ENCODE measurements around the gene OTUD5. TPM values are rescaled to one million over a fixed set of nuclear protein-coding genes. Genes with fewer than 3 reads are reported as not detected.
A peak's percentile ranks its signal among the peaks of the same experiment; 100 is the strongest.

The OTUD5 gene
- polyA plus RNA-seq, 2 of the 4 experiments (the other 2 are of a cell fraction) = 45.9 to 57.7 TPM

DNA sequence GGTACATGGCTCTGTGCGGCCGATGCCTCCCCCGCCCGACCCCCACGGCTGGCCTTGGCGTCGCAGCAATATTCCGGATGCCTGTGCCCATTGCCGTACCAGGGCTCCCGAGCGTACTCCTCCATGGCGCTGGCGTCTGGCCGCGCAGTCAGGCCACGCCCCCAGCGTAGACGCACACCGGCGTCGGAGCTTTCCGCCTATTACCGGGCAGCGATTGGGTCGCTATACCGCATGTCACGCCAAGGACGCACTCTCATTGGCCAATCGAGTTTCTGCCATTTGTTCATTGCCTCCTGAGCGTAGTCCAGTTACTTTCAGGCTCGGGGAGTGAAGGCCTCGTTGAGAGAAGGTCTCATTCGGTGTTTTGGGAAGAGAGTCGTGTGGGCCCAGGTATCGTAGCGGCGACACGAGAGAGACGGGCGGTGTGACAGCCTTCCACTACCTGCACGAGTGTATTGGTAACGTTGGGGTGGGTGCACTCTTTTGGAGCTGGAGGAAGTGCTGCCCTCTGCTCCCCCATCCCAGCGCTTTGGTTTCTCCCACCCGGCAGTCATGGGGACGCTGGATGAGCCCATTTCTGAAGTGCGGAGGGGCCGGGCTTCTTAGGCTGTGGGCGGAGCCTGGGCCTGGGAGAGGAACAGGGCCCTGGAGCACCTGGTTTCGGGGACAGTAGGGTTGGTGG, 59.6 kb downstream of the OTUD5 start, which contains the start of the genes PQBP1 and TIMM17B (continued):
- peak; percentile 53; the same call in 1 of the 2 replicates for TF ChIP-seq PBX3 (IDR thresholded peaks at IDR 0.05)
- peak; percentile 54 for TF ChIP-seq BHLHE40 (IDR thresholded peaks at IDR 0.05; ENCODE audit: low read depth, low read length)
- no peak for TF ChIP-seq TP53 (CRISPR knock-in tag; IDR thresholded peaks at IDR 0.05)
- TF ChIP-seq SMC3 (IDR thresholded peaks at IDR 0.05) = no peak
- TF ChIP-seq JUN (IDR thresholded peaks at IDR 0.05) = peak; percentile 64 to 78; a peak in 4 of 5 replicates
- 0 out of 2 replicates have a peak, but pooled peaks have one; percentile 24 for TF ChIP-seq GATA3 (IDR thresholded peaks at IDR 0.05; ENCODE audit: borderline replicate concordance)
- TF ChIP-seq FOXS1 (CRISPR knock-in tag; IDR thresholded peaks at IDR 0.05) = no peak
- TF ChIP-seq ZC3H11A (IDR thresholded peaks at IDR 0.05) = no peak
- TF ChIP-seq EHF (CRISPR knock-in tag; IDR thresholded peaks at IDR 0.05) = no peak
- no peak for TF ChIP-seq MAFK (IDR thresholded peaks at IDR 0.05; ENCODE audit: partially characterized antibody)
- no peak for TF ChIP-seq HMGXB4 (CRISPR knock-in tag; IDR thresholded peaks at IDR 0.05; ENCODE audit: borderline replicate concordance)
- TF ChIP-seq, protein P1, sequence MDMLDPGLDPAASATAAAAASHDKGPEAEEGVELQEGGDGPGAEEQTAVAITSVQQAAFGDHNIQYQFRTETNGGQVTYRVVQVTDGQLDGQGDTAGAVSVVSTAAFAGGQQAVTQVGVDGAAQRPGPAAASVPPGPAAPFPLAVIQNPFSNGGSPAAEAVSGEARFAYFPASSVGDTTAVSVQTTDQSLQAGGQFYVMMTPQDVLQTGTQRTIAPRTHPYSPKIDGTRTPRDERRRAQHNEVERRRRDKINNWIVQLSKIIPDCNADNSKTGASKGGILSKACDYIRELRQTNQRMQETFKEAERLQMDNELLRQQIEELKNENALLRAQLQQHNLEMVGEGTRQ (IDR thresholded peaks at IDR 0.05) = no peak
- TF ChIP-seq CHD4 (IDR thresholded peaks at IDR 0.05; ENCODE audit: borderline replicate concordance) = no peak
- peak; percentile 60; the same call in 1 of the 2 replicates for TF ChIP-seq PHF8 (IDR thresholded peaks at IDR 0.05; ENCODE audit: borderline replicate concordance, low read depth)

DNA sequence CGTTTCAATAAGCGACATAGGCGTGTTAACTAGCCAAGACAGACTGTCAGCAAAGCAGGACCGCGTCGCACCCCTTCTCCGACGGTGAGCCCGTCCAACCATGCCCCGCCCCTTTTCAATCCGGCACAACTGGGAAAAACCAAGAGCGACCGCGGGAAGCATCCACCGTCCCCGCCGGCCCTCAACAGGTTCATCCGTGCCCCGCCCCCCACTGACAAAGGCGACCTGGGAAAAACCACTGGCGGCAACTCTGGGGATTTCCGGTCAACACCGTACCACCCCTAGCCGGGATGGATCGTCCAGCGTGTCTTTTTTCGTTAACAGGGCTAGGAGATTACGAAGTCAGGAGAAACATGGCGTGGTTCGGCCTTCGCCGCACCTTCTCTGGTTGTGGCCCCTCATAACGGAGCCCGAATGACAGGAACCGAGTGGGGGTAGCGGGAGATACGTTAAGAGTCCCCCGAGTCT, 60.2 kb downstream of the OTUD5 start:
- peak; percentile 6 for TF ChIP-seq CHD2 (IDR thresholded peaks at IDR 0.05; ENCODE audit: low read length, partially characterized antibody)
- peak; percentile 31; the same call in 1 of the 2 replicates for TF ChIP-seq MAX (IDR thresholded peaks at IDR 0.05)
- TF ChIP-seq GATA3 (IDR thresholded peaks at IDR 0.05; ENCODE audit: borderline replicate concordance) = peak; percentile 26
- no peak for TF ChIP-seq EP300 (IDR thresholded peaks at IDR 0.05)
- 0 out of 2 replicates have a peak, but pooled peaks have one; percentile 21 for TF ChIP-seq FOSB (CRISPR knock-in tag; IDR thresholded peaks at IDR 0.05)
- no peak for TF ChIP-seq HOXB5 (CRISPR knock-in tag; IDR thresholded peaks at IDR 0.05)
- FAIRE-seq (no peak), DNase-seq (ENCODE audit: low read depth in 1 of 2, low spot score in 1 of 2) (peak; percentile 63 to 90), ATAC-seq (peak; percentile 73 to 75)
- Histone ChIP-seq H3K27ac (peak overlapping the region; percentile 94 to 97), H3K4me3 (peak overlapping the region; percentile 87), H3K4me2 (peak overlapping the region; percentile 73), H3K9me3 (no peaks in the 10 kb centered on the region), H3K4me1 (peaks cover 17% of the 10 kb centered on the region)
- POLR2A ChIA-PET = interaction anchor here (1.0 to 1.9 kb wide), 11 partner anchors 14 to 258 kb away, joined by 3 to 15 read pairs (median 4); partner anchors contain the start of genes HDAC6, OTUD5 and SLC35A2
- WGBS (ENCODE audit: missing lambda C conversion rate) = under 1% methylated on average over 21 of the region's 38 CpGs
- CTCF ChIA-PET = interaction anchor here (0.7 to 1.6 kb wide), 5 partner anchors 9 to 80 kb away, joined by 3 read pairs; no protein-coding TSS in a partner anchor

- DNase-seq (ENCODE audit: low read depth in 1 of 2, low spot score in 1 of 2) = no peak
- ATAC-seq = no peak
- Histone ChIP-seq H3K27ac (peak overlapping the region; percentile 94 to 97), H3K9me3 (no peaks in the 10 kb centered on the region), H3K4me2 (peak overlapping the region; percentile 73), H3K4me1 (peaks cover 20% of the 10 kb centered on the region), H3K4me3 (peak overlapping the region; percentile 87)
- CTCF ChIA-PET = interaction anchor here (0.6 to 1.2 kb wide), 4 partner anchors 9 to 228 kb away, joined by 3 read pairs; no protein-coding TSS in a partner anchor
- WGBS (ENCODE audit: missing lambda C conversion rate) = 53% methylated on average over 3 of the region's 9 CpGs
- POLR2A ChIA-PET = interaction anchor here (1.9 kb wide), 1 partner anchor 29 kb away, joined by 12 read pairs; no protein-coding TSS in a partner anchor
- no peak for FAIRE-seq
- no peak for TF ChIP-seq EHMT2 (IDR thresholded peaks at IDR 0.05; ENCODE audit: low read depth)
- no peak for TF ChIP-seq PBX3 (IDR thresholded peaks at IDR 0.05)
- TF ChIP-seq JUNB (IDR thresholded peaks at IDR 0.05) = no peak
- no peak for TF ChIP-seq SMC3 (IDR thresholded peaks at IDR 0.05)
- no peak for TF ChIP-seq EHF (CRISPR knock-in tag; IDR thresholded peaks at IDR 0.05)
- no peak for TF ChIP-seq GATA3 (IDR thresholded peaks at IDR 0.05; ENCODE audit: borderline replicate concordance)
- TF ChIP-seq, protein P2, sequence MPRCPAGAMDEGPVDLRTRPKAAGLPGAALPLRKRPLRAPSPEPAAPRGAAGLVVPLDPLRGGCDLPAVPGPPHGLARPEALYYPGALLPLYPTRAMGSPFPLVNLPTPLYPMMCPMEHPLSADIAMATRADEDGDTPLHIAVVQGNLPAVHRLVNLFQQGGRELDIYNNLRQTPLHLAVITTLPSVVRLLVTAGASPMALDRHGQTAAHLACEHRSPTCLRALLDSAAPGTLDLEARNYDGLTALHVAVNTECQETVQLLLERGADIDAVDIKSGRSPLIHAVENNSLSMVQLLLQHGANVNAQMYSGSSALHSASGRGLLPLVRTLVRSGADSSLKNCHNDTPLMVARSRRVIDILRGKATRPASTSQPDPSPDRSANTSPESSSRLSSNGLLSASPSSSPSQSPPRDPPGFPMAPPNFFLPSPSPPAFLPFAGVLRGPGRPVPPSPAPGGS (IDR thresholded peaks at IDR 0.05) = no peak
- no peak for TF ChIP-seq CTCF (IDR thresholded peaks at IDR 0.05)
- no peak for TF ChIP-seq KDM5A (IDR thresholded peaks at IDR 0.05)
- TF ChIP-seq NFE2L2 (conservative IDR thresholded peaks at IDR 0.05; ENCODE audit: low read length) = no peak
- no peak for TF ChIP-seq CBX2 (IDR thresholded peaks at IDR 0.05; ENCODE audit: borderline replicate concordance, low read depth)
These were observed 60.8 kb downstream of the OTUD5 start for GRCh38 chrX:48896611-48897011.

Measured in A549 (cell line).